Measurements from ENCODE around the gene PGAM1.

DNA sequence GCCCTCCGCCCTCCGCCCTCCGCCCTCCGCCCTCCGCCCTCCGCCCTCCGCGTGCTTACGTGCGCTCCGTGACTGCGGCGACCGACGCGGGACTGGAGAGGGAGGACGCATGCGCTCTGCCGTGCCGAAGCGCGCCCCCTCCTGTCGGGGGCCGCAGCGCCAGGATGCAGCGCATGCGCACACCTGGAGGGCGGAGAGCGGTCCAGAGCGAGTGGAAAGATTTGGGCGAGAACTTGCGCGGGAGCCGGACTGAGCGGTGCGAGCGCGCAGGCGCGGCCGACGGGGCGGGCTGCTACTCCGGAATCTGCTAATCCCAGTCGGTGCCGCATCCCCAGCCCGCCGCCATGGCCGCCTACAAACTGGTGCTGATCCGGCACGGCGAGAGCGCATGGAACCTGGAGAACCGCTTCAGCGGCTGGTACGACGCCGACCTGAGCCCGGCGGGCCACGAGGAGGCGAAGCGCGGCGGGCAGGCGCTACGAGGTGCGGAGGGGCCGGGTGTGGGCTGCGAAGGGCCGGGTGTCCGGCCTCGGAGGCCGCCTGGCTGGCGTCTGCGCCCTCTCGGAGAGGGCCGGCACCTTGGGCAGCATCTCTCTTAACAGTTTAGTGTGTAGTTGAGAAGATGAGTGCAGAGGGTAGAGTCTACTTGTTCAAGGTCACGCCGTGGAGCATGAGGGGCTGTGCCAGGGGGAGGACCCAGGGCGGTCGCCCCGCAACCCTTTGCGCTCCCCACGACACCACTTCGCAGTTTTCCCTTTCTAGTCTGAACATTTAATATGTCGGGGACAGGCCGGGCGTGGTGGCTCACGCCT, at the start of gene PGAM1:
- TF ChIP-seq POLR2AphosphoS5 (IDR thresholded peaks at IDR 0.05; ENCODE audit: low read depth, low read length) (peak; percentile 54; the same call in 1 of the 2 replicates), POLR2A (IDR thresholded peaks at IDR 0.05; ENCODE audit: low read depth, low read length) (no peak), TAF1 (IDR thresholded peaks at IDR 0.05; ENCODE audit: low read depth, low read length) (no peak), SPI1 (IDR thresholded peaks at IDR 0.05; ENCODE audit: low read depth, low read length) (no peak), POU2F2 (IDR thresholded peaks at IDR 0.05; ENCODE audit: low read depth, low read length) (0 out of 2 replicates have a peak, but pooled peaks have one; percentile 8), PAX5 (IDR thresholded peaks at IDR 0.05; ENCODE audit: insufficient read depth, low read length, severe bottlenecking) (no peak)
